ENCODE results near the gene TFPI.
"Not testable (repeated sequence)": the region's sequence is repeated elsewhere in the genome, so short reads cannot be mapped to it uniquely, and the experiment has no call there.

TFPI gene

DNA sequence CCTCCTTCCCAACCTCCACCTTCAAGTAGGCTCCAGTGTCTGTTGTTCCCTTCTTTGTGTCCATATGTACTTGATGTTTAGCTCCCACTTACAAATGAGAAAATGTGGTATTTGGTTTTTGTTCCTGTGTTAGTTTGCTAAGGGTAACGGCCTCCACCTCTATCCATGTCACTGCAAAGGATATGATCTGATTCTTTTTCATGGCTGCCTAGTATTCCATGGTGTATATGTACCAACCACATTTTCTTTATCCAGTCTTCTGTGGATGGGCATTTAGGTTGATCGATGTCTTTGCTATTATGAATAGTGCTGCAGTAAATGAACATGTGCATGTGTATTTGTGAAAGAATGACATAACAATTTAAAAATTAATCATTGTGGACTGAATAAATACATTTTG lies 19.5 kb upstream of the TFPI start:
- TF ChIP-seq CTCF (IDR thresholded peaks at IDR 0.05): no peak
- H3K27ac ChIP-seq: no peak overlapping the region
- H3K4me3 ChIP-seq: no peak overlapping the region
- no peak for DNase-seq (ENCODE audit: low spot score)

GRCh38 chr2:187571996-187572395 lies 17.8 kb upstream of the TFPI start:
- H3K4me3 ChIP-seq; DNase-seq (ENCODE audit: low spot score); H3K27ac ChIP-seq: not testable (repeated sequence)

DNA sequence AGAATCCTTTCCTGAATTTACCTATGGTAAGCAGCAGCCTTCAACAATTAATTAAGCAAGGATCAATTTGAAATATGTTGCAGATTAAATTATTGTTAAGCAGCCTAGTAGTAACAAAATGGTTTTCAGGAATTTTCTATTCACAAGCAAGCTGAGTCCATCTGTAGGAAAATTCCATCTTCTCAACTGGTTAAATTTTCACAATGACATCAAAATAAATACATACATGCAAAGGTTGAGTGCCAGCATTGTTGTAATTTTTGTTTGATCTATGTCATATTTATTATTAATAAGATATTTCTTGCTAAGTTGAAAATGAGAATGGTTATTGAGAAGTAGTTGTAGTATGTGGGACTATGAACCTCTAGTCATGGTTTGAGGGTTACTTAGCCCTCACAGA lies 15.3 kb upstream of the TFPI start:
- no peak overlapping the region for H3K4me3 ChIP-seq
- H3K27ac ChIP-seq: no peak overlapping the region
- no peak for DNase-seq (ENCODE audit: low spot score)
- TF ChIP-seq CTCF (IDR thresholded peaks at IDR 0.05): no peak

DNA sequence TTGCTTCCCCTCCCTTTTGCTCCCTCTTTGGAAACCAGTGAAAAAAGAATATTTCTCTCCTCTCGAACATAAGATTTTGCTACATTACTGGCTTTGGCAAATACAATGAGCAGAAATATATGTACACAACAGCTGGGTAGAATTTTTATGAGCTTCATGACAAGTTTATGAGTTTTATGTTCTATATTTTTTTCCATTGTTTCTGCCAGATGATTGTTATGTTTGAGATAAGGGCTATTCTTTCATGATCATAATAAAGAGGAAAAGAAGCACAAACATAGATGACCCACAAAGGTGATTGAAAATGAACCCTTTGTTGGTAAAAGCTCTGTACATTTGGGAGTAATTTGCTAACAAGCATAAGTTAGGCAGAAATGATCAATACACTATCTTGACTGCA lies 14.8 kb upstream of the TFPI start:
- H3K27ac ChIP-seq: no peak overlapping the region
- TF ChIP-seq CTCF (IDR thresholded peaks at IDR 0.05): no peak
- no peak overlapping the region for H3K4me3 ChIP-seq
- DNase-seq (ENCODE audit: low spot score): no peak

DNA sequence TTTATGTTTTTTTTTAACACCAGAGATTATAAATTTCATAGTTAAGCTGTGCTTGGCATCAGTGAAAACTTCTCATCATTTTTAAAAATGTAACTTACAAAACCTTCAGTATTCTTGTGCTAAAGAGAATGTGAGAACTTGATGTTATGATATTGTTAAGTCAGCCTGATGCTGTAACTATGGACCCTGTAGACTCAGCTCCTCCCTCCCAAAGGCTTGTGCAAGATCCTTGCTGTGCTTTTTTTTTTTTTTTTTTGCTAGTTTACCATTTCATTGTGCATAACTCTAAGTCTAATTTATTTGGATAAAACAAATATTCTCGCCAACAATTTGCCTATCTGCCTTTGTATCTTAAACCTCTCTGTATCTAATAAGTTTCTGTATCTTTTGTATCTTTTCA lies 12.9 kb upstream of the TFPI start:
- TF ChIP-seq CTCF (IDR thresholded peaks at IDR 0.05): no peak
- Histone ChIP-seq H3K4me3 (no peak overlapping the region), H3K27ac (no peak overlapping the region)
- no peak for DNase-seq (ENCODE audit: low spot score)

- Histone ChIP-seq H3K4me3 (no peak overlapping the region), H3K27ac (no peak overlapping the region)
- no peak for DNase-seq (ENCODE audit: low spot score)
- no peak for TF ChIP-seq CTCF (IDR thresholded peaks at IDR 0.05)
Measured at GRCh38 chr2:187566712-187567111, 12.5 kb upstream of the TFPI start.

- H3K27ac ChIP-seq: no peak overlapping the region
- DNase-seq (ENCODE audit: low spot score): no peak
- no peak overlapping the region for H3K4me3 ChIP-seq
- TF ChIP-seq CTCF (IDR thresholded peaks at IDR 0.05): no peak
Measured at GRCh38 chr2:187566266-187566665, 12.0 kb upstream of the TFPI start.

DNA sequence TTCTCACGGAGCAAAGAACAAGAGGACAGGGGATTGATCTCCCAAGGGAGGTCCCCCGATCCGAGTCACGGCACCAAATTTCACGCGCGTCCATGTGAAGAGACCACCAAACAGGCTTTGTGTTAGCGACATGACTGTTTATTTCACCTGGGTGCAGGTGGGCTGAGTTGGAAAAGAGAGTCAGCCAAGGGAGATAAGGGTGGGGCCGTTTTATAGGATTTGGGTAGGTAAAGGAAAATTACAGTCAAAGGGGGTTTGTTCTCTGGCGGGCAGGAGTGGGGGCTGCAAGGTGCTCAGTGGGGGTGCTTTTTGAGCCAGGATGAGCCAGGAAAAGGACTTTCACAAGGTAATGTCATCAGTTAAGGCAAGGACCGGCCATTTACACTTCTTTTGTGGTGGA lies 11.4 kb upstream of the TFPI start:
- H3K4me3 ChIP-seq; H3K27ac ChIP-seq; DNase-seq (ENCODE audit: low spot score): not testable (repeated sequence)

DNA sequence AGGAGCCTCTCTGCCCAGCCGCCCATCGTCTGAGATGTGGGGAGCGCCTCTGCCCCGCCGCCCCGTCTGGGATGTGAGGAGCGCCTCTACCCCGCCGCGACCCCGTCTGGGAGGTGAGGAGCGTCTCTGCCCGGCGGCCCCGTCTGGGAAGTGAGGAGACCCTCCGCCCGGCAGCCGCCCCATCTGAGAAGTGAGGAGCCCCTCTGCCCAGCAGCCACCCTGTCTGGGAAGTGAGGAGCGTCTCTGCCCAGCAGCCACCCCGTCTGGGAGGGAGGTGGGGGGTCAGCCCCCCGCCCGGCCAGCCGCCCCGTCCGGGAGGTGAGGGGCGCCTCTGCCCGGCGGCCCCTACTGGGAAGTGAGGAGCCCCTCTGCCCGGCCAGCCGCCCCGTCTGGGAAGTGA lies 2.3 kb upstream of the TFPI start:
- not testable (repeated sequence) for H3K4me3 ChIP-seq; DNase-seq (ENCODE audit: low spot score); H3K27ac ChIP-seq
